IMR-90 (cell line): ENCODE data around the gene VAC14.

Experiments used
- CEBPB ChIP-seq: IDR thresholded peaks from 2 replicates; pipeline ENCODE4 v1.6.1; 2012; ENCODE audit warnings: low read depth, low read length, improper control_type of control experiment
- FOS ChIP-seq: fragments of 150-350 bp; IDR thresholded peaks from 2 replicates; pipeline ENCODE4 v1.6.1; 2016; ENCODE audit warnings: low read depth, low read length
- TF ChIP-seq, protein P1 (sequence below): fragments of 150-350 bp; IDR thresholded peaks from 2 replicates; pipeline ENCODE4 v1.6.1; 2017; ENCODE audit warnings: mild to moderate bottlenecking, antibody characterized with exemption, low read length, low read depth
- TF ChIP-seq, protein P2 (sequence below): conservative IDR thresholded peaks from 2 replicates; pipeline ENCODE4 v1.5.1; 2012; ENCODE audit warnings: mild to moderate bottlenecking, low read depth, low read length, improper control_type of control experiment

GRCh38 chr16:70793851-70794502 lies 7.0 kb downstream of the VAC14 start:
- TF ChIP-seq CEBPB (no peak), FOS (no peak)
- TF ChIP-seq, protein P1, sequence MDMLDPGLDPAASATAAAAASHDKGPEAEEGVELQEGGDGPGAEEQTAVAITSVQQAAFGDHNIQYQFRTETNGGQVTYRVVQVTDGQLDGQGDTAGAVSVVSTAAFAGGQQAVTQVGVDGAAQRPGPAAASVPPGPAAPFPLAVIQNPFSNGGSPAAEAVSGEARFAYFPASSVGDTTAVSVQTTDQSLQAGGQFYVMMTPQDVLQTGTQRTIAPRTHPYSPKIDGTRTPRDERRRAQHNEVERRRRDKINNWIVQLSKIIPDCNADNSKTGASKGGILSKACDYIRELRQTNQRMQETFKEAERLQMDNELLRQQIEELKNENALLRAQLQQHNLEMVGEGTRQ: no peak
- TF ChIP-seq, protein P2, sequence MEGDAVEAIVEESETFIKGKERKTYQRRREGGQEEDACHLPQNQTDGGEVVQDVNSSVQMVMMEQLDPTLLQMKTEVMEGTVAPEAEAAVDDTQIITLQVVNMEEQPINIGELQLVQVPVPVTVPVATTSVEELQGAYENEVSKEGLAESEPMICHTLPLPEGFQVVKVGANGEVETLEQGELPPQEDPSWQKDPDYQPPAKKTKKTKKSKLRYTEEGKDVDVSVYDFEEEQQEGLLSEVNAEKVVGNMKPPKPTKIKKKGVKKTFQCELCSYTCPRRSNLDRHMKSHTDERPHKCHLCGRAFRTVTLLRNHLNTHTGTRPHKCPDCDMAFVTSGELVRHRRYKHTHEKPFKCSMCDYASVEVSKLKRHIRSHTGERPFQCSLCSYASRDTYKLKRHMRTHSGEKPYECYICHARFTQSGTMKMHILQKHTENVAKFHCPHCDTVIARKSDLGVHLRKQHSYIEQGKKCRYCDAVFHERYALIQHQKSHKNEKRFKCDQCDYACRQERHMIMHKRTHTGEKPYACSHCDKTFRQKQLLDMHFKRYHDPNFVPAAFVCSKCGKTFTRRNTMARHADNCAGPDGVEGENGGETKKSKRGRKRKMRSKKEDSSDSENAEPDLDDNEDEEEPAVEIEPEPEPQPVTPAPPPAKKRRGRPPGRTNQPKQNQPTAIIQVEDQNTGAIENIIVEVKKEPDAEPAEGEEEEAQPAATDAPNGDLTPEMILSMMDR: no peak
